ENCODE data around the gene SELENOI.

The SELENOI gene

DNA sequence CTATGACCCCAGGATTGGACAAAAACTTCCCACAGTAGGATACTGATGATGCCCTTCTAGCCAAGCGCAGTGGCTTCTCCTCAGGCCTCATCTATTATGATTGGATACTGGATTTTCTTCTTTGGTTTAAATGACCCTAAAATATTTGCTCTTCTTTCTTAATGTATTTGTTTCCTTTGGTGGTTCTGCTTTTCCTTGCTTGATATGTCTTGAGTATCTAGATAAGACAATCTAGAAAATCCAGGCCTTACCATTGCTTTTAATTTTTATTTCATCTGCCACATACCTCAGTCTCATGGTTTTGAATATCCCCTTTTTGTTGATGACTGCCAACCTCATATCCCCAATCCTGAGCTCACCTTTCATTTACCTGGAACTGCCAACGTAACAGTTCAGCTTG is 96.4 kb downstream of the SELENOI start:
- TF ChIP-seq, protein P1, sequence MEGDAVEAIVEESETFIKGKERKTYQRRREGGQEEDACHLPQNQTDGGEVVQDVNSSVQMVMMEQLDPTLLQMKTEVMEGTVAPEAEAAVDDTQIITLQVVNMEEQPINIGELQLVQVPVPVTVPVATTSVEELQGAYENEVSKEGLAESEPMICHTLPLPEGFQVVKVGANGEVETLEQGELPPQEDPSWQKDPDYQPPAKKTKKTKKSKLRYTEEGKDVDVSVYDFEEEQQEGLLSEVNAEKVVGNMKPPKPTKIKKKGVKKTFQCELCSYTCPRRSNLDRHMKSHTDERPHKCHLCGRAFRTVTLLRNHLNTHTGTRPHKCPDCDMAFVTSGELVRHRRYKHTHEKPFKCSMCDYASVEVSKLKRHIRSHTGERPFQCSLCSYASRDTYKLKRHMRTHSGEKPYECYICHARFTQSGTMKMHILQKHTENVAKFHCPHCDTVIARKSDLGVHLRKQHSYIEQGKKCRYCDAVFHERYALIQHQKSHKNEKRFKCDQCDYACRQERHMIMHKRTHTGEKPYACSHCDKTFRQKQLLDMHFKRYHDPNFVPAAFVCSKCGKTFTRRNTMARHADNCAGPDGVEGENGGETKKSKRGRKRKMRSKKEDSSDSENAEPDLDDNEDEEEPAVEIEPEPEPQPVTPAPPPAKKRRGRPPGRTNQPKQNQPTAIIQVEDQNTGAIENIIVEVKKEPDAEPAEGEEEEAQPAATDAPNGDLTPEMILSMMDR (IDR thresholded peaks at IDR 0.05; ENCODE audit: low read depth, low read length, poor library complexity, severe bottlenecking): no peak
- TF ChIP-seq EZH2phosphoT487 (IDR thresholded peaks at IDR 0.05; ENCODE audit: borderline replicate concordance, low read length): no peak
- no peak overlapping the region for H3K4me2 ChIP-seq (ENCODE audit: low read length)
- H3K9me2 ChIP-seq (replicated peaks; ENCODE audit: control insufficient read depth, low read length): no peaks in the 10 kb centered on the region
- H3K9me3 ChIP-seq (ENCODE audit: control insufficient read depth, insufficient read depth, low read length): no peaks in the 10 kb centered on the region
- no peaks in the 10 kb centered on the region for H3K79me2 ChIP-seq (ENCODE audit: control insufficient read depth, low read length)
- H4K20me1 ChIP-seq (ENCODE audit: control insufficient read depth, insufficient read depth, low read depth, low read length): no peaks in the 10 kb centered on the region
- no peaks in the 10 kb centered on the region for H3K4me1 ChIP-seq (ENCODE audit: control insufficient read depth, low read length)
- no peaks in the 10 kb centered on the region for H3K36me3 ChIP-seq (ENCODE audit: control insufficient read depth, low read length)
- H3K27ac ChIP-seq (ENCODE audit: low read depth, low read length): no peak overlapping the region
- peaks cover 3% of the 10 kb centered on the region; the same call in 1 of the 2 replicates for H3K27me3 ChIP-seq (ENCODE audit: control insufficient read depth, low read length)
- no peak overlapping the region for H3K4me3 ChIP-seq (ENCODE audit: low read length)
- no peaks in the 10 kb centered on the region for H3F3A ChIP-seq (ENCODE audit: control insufficient read depth, insufficient read depth)

- Histone ChIP-seq H3K9me2 (replicated peaks; ENCODE audit: control insufficient read depth, low read length) (no peaks in the 10 kb centered on the region), H4K20me1 (ENCODE audit: control insufficient read depth, insufficient read depth, low read depth, low read length) (no peaks in the 10 kb centered on the region), H3K4me2 (ENCODE audit: low read length) (no peak overlapping the region), H3K27ac (ENCODE audit: low read depth, low read length) (no peak overlapping the region), H3K9me3 (ENCODE audit: control insufficient read depth, insufficient read depth, low read length) (no peaks in the 10 kb centered on the region), H3K4me1 (ENCODE audit: control insufficient read depth, low read length) (no peaks in the 10 kb centered on the region), H3K36me3 (ENCODE audit: control insufficient read depth, low read length) (no peaks in the 10 kb centered on the region), H3F3A (ENCODE audit: control insufficient read depth, insufficient read depth) (no peaks in the 10 kb centered on the region), H3K79me2 (ENCODE audit: control insufficient read depth, low read length) (no peaks in the 10 kb centered on the region), H3K27me3 (ENCODE audit: control insufficient read depth, low read length) (peaks cover 3% of the 10 kb centered on the region; the same call in 1 of the 2 replicates), H3K4me3 (ENCODE audit: low read length) (no peak overlapping the region)
- TF ChIP-seq EZH2phosphoT487 (IDR thresholded peaks at IDR 0.05; ENCODE audit: borderline replicate concordance, low read length): no peak
- TF ChIP-seq, protein P1 (IDR thresholded peaks at IDR 0.05; ENCODE audit: low read depth, low read length, poor library complexity, severe bottlenecking): no peak
These were observed 96.8 kb downstream of the SELENOI start for GRCh38 chr2:26442707-26443106.

DNA sequence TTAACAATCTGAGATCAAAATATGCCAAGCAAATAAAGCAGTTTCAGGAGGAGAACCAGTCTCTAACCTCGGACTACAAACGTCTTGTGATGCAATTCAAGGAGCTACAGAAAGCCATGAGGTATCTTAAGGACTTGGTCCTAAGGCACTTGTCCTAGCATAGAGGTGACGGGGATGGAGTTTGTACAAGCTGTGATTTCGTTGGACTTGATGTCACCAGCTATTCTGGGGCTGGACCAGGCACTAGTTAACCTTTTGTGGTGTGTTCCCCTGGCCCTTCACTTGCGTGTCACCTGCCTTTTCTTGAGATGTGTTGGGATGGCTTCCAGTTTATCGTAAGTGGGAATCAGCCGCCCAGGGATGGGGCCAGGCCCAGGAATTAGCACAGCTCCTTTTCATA is 98.3 kb downstream of the SELENOI start:
- H3K4me1 ChIP-seq (ENCODE audit: control insufficient read depth, low read length): no peaks in the 10 kb centered on the region

More for the DNA sequence above, 98.3 kb downstream of the SELENOI start:
- no peaks in the 10 kb centered on the region for H3K36me3 ChIP-seq (ENCODE audit: control insufficient read depth, low read length)
- H3K9me2 ChIP-seq (replicated peaks; ENCODE audit: control insufficient read depth, low read length): no peaks in the 10 kb centered on the region
- no peaks in the 10 kb centered on the region for H3K9me3 ChIP-seq (ENCODE audit: control insufficient read depth, insufficient read depth, low read length)
- H3K79me2 ChIP-seq (ENCODE audit: control insufficient read depth, low read length): no peaks in the 10 kb centered on the region
- no peak overlapping the region for H3K4me3 ChIP-seq (ENCODE audit: low read length)
- H4K20me1 ChIP-seq (ENCODE audit: control insufficient read depth, insufficient read depth, low read depth, low read length): no peaks in the 10 kb centered on the region
- no peak for TF ChIP-seq EZH2phosphoT487 (IDR thresholded peaks at IDR 0.05; ENCODE audit: borderline replicate concordance, low read length)
- no peak overlapping the region for H3K4me2 ChIP-seq (ENCODE audit: low read length)
- no peaks in the 10 kb centered on the region for H3K27me3 ChIP-seq (ENCODE audit: control insufficient read depth, low read length)
- no peak overlapping the region for H3K27ac ChIP-seq (ENCODE audit: low read depth, low read length)
- no peaks in the 10 kb centered on the region for H3F3A ChIP-seq (ENCODE audit: control insufficient read depth, insufficient read depth)

All from DOHH2 (cell line).